K562 (cell line): ENCODE data around the gene ZNF609. TPM values are rescaled to one million over a fixed set of nuclear protein-coding genes. Genes with fewer than 3 reads are reported as not detected.

ENCODE experiments used
- ARHGAP35 ChIP-seq: fragments of 450-650 bp; IDR thresholded peaks from 2 replicates; pipeline ENCODE4 v1.6.1; 2018; ENCODE audit not compliant: partially characterized antibody
- BRD9 ChIP-seq: fragments of 450-650 bp; IDR thresholded peaks from 2 replicates; pipeline ENCODE4 v1.6.1; 2018; ENCODE audit warnings: low read depth; ENCODE audit not compliant: partially characterized antibody
- C11orf30 ChIP-seq: fragments of 450-650 bp; IDR thresholded peaks from 2 replicates; pipeline ENCODE4 v1.6.1; 2016; ENCODE audit warnings: low read depth, mild to moderate bottlenecking
- E2F8 ChIP-seq: fragments of 450-650 bp; IDR thresholded peaks from 2 replicates; pipeline ENCODE4 v1.7.1; 2018; ENCODE audit warnings: mild to moderate bottlenecking, low read depth; ENCODE audit not compliant: partially characterized antibody
- EP300 ChIP-seq: IDR thresholded peaks from 2 replicates; pipeline ENCODE4 v1.6.1; 2012; ENCODE audit warnings: low read length, improper control_type of control experiment
- HNRNPL ChIP-seq: fragments of 200-400 bp; formaldehyde crosslinking; IDR thresholded peaks from 2 replicates; pipeline ENCODE4 v1.6.1; 2017; ENCODE audit warnings: low read depth, mild to moderate bottlenecking, low read length
- MAFF ChIP-seq: IDR thresholded peaks from 2 replicates; pipeline ENCODE4 v1.6.1; 2012; ENCODE audit warnings: low read length, improper control_type of control experiment
- MAFK ChIP-seq: IDR thresholded peaks from 2 replicates; pipeline ENCODE4 v1.6.1; 2011; ENCODE audit warnings: low read length, improper control_type of control experiment
- MEF2A ChIP-seq: IDR thresholded peaks from 2 replicates; pipeline ENCODE4 v1.6.1; 2011; ENCODE audit warnings: low read depth, mild to moderate bottlenecking, low read length, moderate library complexity; ENCODE audit not compliant: control insufficient read depth
- NFATC3 ChIP-seq: fragments of 450-650 bp; IDR thresholded peaks from 2 replicates; pipeline ENCODE4 v1.6.1; 2017; ENCODE audit warnings: mild to moderate bottlenecking
- NR2C1 ChIP-seq, 2 experiments: fragments of 450-650 bp; IDR thresholded peaks; 2 replicates each; pipeline ENCODE4 v1.6.1; 2017; ENCODE audit warnings: mild to moderate bottlenecking in 2 of 2, antibody characterized with exemption in 1 of 2, inconsistent platforms in 1 of 2, missing compliant biosample characterization in 1 of 2, missing genetic modification characterization in 1 of 2
- NR2C2 ChIP-seq, 2 experiments: fragments of 200-800 bp in 1 of 2; sonication (Bioruptor generic) in 1 of 2; sonication (generic) in 1 of 2; formaldehyde crosslinking in 1 of 2; IDR thresholded peaks; 2 replicates each; pipeline versions ENCODE4 v1.6.1 to v1.8.0; 2016 to 2022; ENCODE audit warnings: mild to moderate bottlenecking in 1 of 2, missing compliant biosample characterization in 1 of 2, missing genetic modification characterization in 1 of 2, missing genetic modification reagents in 1 of 2
- PKNOX1 ChIP-seq: fragments of 450-650 bp; IDR thresholded peaks from 2 replicates; pipeline ENCODE4 v1.6.1; 2016
- SMARCA4 ChIP-seq: fragments of 450-650 bp; IDR thresholded peaks from 2 replicates; pipeline ENCODE4 v1.6.1; 2016
- SP2 ChIP-seq: IDR thresholded peaks from 2 replicates; pipeline ENCODE4 v1.6.1; 2011; ENCODE audit warnings: mild to moderate bottlenecking, low read depth, low read length, moderate library complexity; ENCODE audit not compliant: poor library complexity, severe bottlenecking; ENCODE audit errors: extremely low read depth
- TCF3 ChIP-seq: sonication (generic); formaldehyde crosslinking; IDR thresholded peaks from 2 replicates; pipeline ENCODE4 v1.4.0; 2020; ENCODE audit warnings: mild to moderate bottlenecking, missing genetic modification reagents
- TEAD2 ChIP-seq: fragments of 450-650 bp; IDR thresholded peaks from 2 replicates; pipeline ENCODE4 v1.6.1; 2016; ENCODE audit warnings: missing genetic modification characterization, control low read depth, missing compliant biosample characterization
- TOE1 ChIP-seq, 2 experiments: fragments of 450-650 bp in 1 of 2; sonication (generic) in 1 of 2; formaldehyde crosslinking in 1 of 2; IDR thresholded peaks; 2 replicates each; pipeline versions ENCODE4 v1.7.1 to v1.8.0; 2016 to 2022; ENCODE audit warnings: borderline replicate concordance in 2 of 2, mild to moderate bottlenecking in 2 of 2, antibody characterized with exemption in 1 of 2, inconsistent platforms in 1 of 2, low read depth in 1 of 2, missing genetic modification reagents in 1 of 2, moderate library complexity in 1 of 2
- UBTF ChIP-seq, 2 experiments: IDR thresholded peaks; 2 replicates each; pipeline ENCODE4 v1.6.1; 2012; ENCODE audit warnings: improper control_type of control experiment in 2 of 2, low read depth in 2 of 2, low read length in 2 of 2, borderline replicate concordance in 1 of 2
- ZNF316 ChIP-seq: fragments of 450-650 bp; IDR thresholded peaks from 2 replicates; pipeline ENCODE4 v1.6.1; 2016
- polyA plus RNA-seq, 8 experiments: library from polyadenylated mRNA; depleted of rRNA in 4 of 8; stranded (reverse) in 5 of 8; unstranded in 3 of 8; fragments of >200 nt; fragmentation: Nextera tagmentation in 2 of 8; fragmentation: Illumina TruSeq in 1 of 8; extraction: Ambion mirVana in 2 of 8; extraction: Trizol in 1 of 8; gene quantifications; 2 replicates each; pipeline versions ENCODE4 v1.2.1 to v1.2.3, GENCODE V29; 2011 to 2014; ENCODE audit warnings: inconsistent platforms in 1 of 8, missing spikeins in 1 of 8
- total RNA-seq, 7 experiments: library from RNA; depleted of rRNA in 6 of 7; stranded (reverse); fragments of >200 nt in 6 of 7; fragmentation: Illumina TruSeq in 2 of 7; extraction: Trizol in 2 of 7; gene quantifications; 2 replicates each; pipeline versions ENCODE4 v1.2.1 to v1.2.3, GENCODE V29; 2011 to 2021; ENCODE audit warnings: low replicate concordance in 1 of 7

ZNF609 gene
- total and polyA plus RNA-seq, 9 of the 15 experiments (the other 6 are each of a cell fraction or from before 2014, with no cell fraction given) = 3.0 to 38.7 (median 17.8) TPM

GRCh38 chr15:64566629-64567427 lies 106.5 kb downstream of the ZNF609 start (continued):
- 0 out of 4 replicates have a peak, but pooled peaks of 1 of the 2 experiments have one; percentile 35 for TF ChIP-seq UBTF (IDR thresholded peaks at IDR 0.05; ENCODE audit: borderline replicate concordance in 1 of 2, low read depth in 2 of 2, low read length in 2 of 2)
- TF ChIP-seq PKNOX1 = peak; percentile 94
- TF ChIP-seq NFATC3 = no peak
- TF ChIP-seq HNRNPL = no peak
- peak; percentile 46; the same call in 1 of the 2 replicates for TF ChIP-seq MAFF
- TF ChIP-seq SMARCA4 = peak; percentile 55; the same call in 1 of the 2 replicates
- no peak for TF ChIP-seq ARHGAP35
- no peak for TF ChIP-seq MEF2A
- peak; percentile 88 for TF ChIP-seq C11orf30
- peak; percentile 64 for TF ChIP-seq MAFK
- no peak for TF ChIP-seq SP2
- TF ChIP-seq TEAD2 (tag) = no peak
- no peak for TF ChIP-seq TOE1 (IDR thresholded peaks at IDR 0.05; ENCODE audit: borderline replicate concordance)
- TF ChIP-seq TOE1 (CRISPR knock-in tag; IDR thresholded peaks at IDR 0.05; ENCODE audit: borderline replicate concordance, low read depth) = no peak
- peak; percentile 36 for TF ChIP-seq E2F8
- TF ChIP-seq NR2C2 (CRISPR knock-in tag; IDR thresholded peaks at IDR 0.05) = no peak
- peak; percentile 94 for TF ChIP-seq NR2C2 (tag; IDR thresholded peaks at IDR 0.05)
- peak; percentile 80 for TF ChIP-seq BRD9
- TF ChIP-seq ZNF316 = peak; percentile 95
- TF ChIP-seq TCF3 (CRISPR knock-in tag) = 0 out of 2 replicates have a peak, but pooled peaks have one; percentile 22
- 0 out of 2 replicates have a peak, but pooled peaks have one; percentile 2 for TF ChIP-seq EP300
- peak; percentile 93 for TF ChIP-seq NR2C1 (IDR thresholded peaks at IDR 0.05)
- peak; percentile 95 for TF ChIP-seq NR2C1 (tag; IDR thresholded peaks at IDR 0.05)
